ENCODE data around the gene KLHL4.
"Not testable (repeated sequence)": the region's sequence is repeated elsewhere in the genome, so short reads cannot be mapped to it uniquely, and the experiment has no call there.

KLHL4 gene, protein sequence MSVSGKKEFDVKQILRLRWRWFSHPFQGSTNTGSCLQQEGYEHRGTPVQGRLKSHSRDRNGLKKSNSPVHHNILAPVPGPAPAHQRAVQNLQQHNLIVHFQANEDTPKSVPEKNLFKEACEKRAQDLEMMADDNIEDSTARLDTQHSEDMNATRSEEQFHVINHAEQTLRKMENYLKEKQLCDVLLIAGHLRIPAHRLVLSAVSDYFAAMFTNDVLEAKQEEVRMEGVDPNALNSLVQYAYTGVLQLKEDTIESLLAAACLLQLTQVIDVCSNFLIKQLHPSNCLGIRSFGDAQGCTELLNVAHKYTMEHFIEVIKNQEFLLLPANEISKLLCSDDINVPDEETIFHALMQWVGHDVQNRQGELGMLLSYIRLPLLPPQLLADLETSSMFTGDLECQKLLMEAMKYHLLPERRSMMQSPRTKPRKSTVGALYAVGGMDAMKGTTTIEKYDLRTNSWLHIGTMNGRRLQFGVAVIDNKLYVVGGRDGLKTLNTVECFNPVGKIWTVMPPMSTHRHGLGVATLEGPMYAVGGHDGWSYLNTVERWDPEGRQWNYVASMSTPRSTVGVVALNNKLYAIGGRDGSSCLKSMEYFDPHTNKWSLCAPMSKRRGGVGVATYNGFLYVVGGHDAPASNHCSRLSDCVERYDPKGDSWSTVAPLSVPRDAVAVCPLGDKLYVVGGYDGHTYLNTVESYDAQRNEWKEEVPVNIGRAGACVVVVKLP

DNA sequence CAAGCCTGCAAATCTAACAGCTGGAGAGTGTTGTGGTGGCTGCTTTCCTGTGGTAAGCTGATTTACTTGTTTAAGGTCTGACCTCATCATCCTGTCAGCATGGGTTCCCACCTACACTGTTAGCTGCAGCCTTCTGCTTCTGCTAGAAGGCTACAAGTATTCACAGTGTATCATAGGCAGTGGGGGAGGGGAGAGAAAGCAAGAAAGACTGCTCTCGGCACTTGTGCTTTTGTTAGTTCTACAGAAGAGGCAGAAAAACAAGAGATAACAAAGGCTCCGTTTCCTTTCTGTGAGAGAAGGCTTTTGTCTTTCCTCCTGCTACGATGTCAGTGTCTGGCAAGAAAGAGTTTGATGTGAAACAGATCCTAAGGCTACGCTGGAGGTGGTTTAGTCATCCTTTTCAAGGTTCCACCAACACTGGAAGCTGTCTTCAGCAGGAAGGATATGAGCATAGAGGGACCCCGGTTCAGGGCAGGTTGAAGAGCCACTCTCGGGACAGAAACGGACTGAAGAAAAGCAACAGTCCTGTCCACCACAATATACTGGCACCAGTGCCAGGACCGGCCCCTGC is at the start of gene KLHL4:
TSS of gene KLHL4 (plus strand) at position 232 of the 571 bp plus-strand sequence. CDS start at position 324, 92 bp downstream.
- TF ChIP-seq POLR2AphosphoS5 (IDR thresholded peaks at IDR 0.05; ENCODE audit: borderline replicate concordance, low read depth, low read length), result no peak
- no peak for TF ChIP-seq FOXP2 (optimal IDR thresholded peaks at IDR 0.05; ENCODE audit: control extremely low read depth, extremely low read length, insufficient read depth)
- no peak for TF ChIP-seq EZH2 (IDR thresholded peaks at IDR 0.05)
- peak within 1 kb of the TSS; percentile 78 for H3K4me3 ChIP-seq
- no peak for DNase-seq (ENCODE audit: low read depth, low spot score)
- H3K27ac ChIP-seq, result no peak within 1 kb of the TSS
- H3K9ac ChIP-seq (ENCODE audit: insufficient read length), result peak within 1 kb of the TSS; percentile 20
- H3K36me3 ChIP-seq (ENCODE audit: insufficient read depth, low read length), result no peaks in the 10 kb centered on the region
- H3K9me3 ChIP-seq (ENCODE audit: low read depth, low read length), result no peaks in the 10 kb centered on the region

DNA sequence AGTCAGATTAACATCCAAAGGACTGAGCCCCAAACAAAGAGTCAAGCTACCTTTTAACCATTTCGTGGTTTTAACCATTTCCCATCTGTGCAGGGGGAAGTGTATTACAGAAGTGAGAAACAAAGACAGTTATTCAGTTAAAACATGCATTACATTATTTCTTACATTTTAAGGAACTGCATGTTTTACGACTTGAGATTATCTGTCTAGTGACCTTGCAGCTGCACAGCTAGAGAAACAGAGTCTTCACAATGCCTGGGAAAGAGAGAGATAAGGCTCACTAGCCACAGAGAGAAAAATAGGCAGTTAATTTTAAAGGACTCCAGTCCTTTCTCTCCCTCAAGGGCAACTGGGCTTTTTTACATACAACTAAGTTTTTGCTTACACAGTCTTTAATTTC is 48.7 kb upstream of the KLHL4 start:
- Histone ChIP-seq H3K36me3 (ENCODE audit: insufficient read depth, low read length) (no peaks in the 10 kb centered on the region), H3K4me3 (no peak overlapping the region), H3K27ac (no peak overlapping the region), H3K9ac (ENCODE audit: insufficient read length) (no peak overlapping the region), H3K9me3 (ENCODE audit: low read depth, low read length) (no peaks in the 10 kb centered on the region)
- no peak for DNase-seq (ENCODE audit: low read depth, low spot score)
- TF ChIP-seq EZH2 (IDR thresholded peaks at IDR 0.05) (no peak), FOXP2 (optimal IDR thresholded peaks at IDR 0.05; ENCODE audit: control extremely low read depth, extremely low read length, insufficient read depth) (no peak), POLR2AphosphoS5 (IDR thresholded peaks at IDR 0.05; ENCODE audit: borderline replicate concordance, low read depth, low read length) (no peak)

DNA sequence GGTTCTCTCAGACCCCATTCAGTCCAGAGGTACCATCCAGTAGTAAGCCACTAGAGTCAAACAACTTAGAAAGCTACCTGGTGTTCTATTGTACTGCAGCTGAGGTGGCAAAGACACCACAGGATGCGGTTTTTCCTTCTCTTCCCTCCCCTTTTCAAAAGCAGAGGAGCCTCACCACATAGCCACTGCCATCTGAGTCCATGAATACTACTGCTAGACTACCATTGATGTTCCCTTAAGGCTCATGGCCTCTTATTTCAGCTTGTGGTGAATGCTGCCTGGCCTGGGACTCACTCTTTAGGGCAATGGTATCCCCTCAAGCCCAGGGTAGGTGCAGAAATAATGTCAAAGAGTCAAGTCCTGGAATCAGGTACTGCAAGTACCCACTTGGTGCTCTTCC is 41.8 kb upstream of the KLHL4 start:
- Histone ChIP-seq H3K9ac (ENCODE audit: insufficient read length) (no peak overlapping the region), H3K4me3 (no peak overlapping the region), H3K27ac (no peak overlapping the region), H3K9me3 (ENCODE audit: low read depth, low read length) (no peaks in the 10 kb centered on the region), H3K36me3 (ENCODE audit: insufficient read depth, low read length) (no peaks in the 10 kb centered on the region)
- TF ChIP-seq EZH2 (IDR thresholded peaks at IDR 0.05), result no peak
- no peak for TF ChIP-seq FOXP2 (optimal IDR thresholded peaks at IDR 0.05; ENCODE audit: control extremely low read depth, extremely low read length, insufficient read depth)
- TF ChIP-seq POLR2AphosphoS5 (IDR thresholded peaks at IDR 0.05; ENCODE audit: borderline replicate concordance, low read depth, low read length), result no peak
- DNase-seq (ENCODE audit: low read depth, low spot score), result no peak

DNA sequence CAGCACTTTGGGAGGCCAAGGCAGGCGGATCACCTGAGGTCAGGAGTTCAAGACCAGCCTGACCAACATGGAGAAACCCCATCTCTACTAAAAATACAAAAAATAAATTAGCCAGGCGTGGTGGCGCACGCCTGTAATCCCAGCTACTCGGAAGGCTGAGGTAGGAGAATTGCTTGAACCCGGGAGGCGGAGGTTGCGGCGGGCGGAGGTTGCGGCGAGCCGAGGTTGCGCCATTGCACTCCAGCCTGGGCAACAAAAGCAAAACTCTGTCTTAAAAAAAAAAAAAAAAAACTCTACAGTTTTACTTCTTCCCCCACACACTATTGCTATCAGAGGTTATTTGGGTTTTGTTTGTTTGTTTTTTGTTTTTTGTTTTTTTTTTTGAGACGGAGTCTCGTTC is 38.9 kb upstream of the KLHL4 start:
- H3K36me3 ChIP-seq (ENCODE audit: insufficient read depth, low read length); H3K4me3 ChIP-seq; H3K9ac ChIP-seq (ENCODE audit: insufficient read length); H3K9me3 ChIP-seq (ENCODE audit: low read depth, low read length); H3K27ac ChIP-seq; DNase-seq (ENCODE audit: low read depth, low spot score): not testable (repeated sequence)

DNA sequence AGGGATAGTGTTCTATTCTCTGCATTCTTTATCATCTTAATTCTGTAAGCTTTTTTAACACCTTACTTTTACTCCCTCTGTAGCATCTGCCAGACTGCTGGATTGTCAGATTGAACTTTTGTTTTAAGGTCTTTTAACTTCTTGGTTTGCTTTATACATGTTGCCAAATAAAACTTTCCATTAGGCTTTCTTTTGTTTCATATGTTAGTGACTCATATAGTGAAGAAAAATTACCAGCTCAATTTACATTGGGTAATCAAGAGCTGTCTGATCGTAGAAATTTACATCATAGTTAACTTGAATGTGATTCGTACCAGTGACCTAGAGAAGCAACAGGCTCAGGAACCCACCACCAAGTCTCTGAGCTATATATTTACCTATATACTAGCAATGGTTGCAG is 28.5 kb upstream of the KLHL4 start:
- Histone ChIP-seq H3K9me3 (ENCODE audit: low read depth, low read length) (no peaks in the 10 kb centered on the region), H3K36me3 (ENCODE audit: insufficient read depth, low read length) (no peaks in the 10 kb centered on the region), H3K9ac (ENCODE audit: insufficient read length) (no peak overlapping the region), H3K4me3 (no peak overlapping the region), H3K27ac (no peak overlapping the region)
- no peak for TF ChIP-seq FOXP2 (optimal IDR thresholded peaks at IDR 0.05; ENCODE audit: control extremely low read depth, extremely low read length, insufficient read depth)
- no peak for TF ChIP-seq POLR2AphosphoS5 (IDR thresholded peaks at IDR 0.05; ENCODE audit: borderline replicate concordance, low read depth, low read length)
- TF ChIP-seq EZH2 (IDR thresholded peaks at IDR 0.05), result no peak
- DNase-seq (ENCODE audit: low read depth, low spot score), result no peak

DNA sequence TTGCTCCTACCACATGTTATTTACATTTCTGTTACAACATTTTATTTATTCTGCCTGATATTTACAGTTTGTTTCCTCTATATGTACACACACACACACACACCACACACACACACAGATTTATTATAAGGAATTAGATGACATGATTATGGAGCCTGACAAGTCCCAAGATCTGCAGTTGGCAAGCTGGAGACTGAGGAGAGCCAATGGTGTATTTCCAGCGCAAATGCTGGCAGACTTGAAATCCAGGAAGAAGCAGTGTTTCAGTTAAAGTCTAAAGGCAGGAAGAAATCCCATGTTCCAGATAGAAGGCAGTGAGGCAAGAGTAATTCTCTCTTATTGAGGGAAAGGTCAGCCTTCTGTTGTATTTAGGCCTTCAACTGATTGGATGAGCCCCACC is 1.8 kb upstream of the KLHL4 start:
- no peak for DNase-seq (ENCODE audit: low read depth, low spot score)
- H3K9ac ChIP-seq (ENCODE audit: insufficient read length), result no peak overlapping the region
- no peak for TF ChIP-seq EZH2 (IDR thresholded peaks at IDR 0.05)
- no peak for TF ChIP-seq POLR2AphosphoS5 (IDR thresholded peaks at IDR 0.05; ENCODE audit: borderline replicate concordance, low read depth, low read length)
- TF ChIP-seq FOXP2 (optimal IDR thresholded peaks at IDR 0.05; ENCODE audit: control extremely low read depth, extremely low read length, insufficient read depth), result no peak
- H3K4me3 ChIP-seq, result no peak overlapping the region
- no peaks in the 10 kb centered on the region for H3K9me3 ChIP-seq (ENCODE audit: low read depth, low read length)
- no peaks in the 10 kb centered on the region for H3K36me3 ChIP-seq (ENCODE audit: insufficient read depth, low read length)
- H3K27ac ChIP-seq, result no peak overlapping the region

DNA sequence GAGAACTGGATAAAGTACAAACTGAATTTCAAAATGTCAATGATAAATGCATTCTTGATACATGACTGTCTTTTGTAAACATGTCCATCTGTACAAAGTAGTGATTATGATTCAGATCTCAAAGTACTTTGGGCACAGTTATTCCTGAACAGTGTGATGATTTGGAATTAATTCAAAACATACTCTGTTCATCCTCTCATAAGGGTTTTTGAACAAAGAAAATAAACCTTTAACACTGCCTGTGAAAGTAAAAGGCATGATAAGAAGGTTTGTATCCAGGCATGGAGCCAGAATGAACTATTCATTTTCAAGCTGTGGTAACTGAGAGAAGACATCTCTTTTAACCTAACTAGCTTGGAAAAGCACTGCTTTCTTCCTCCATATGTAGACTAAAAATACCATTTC is 883 bp upstream of the KLHL4 start:
- no peak for TF ChIP-seq EZH2 (IDR thresholded peaks at IDR 0.05)
- no peak for TF ChIP-seq FOXP2 (optimal IDR thresholded peaks at IDR 0.05; ENCODE audit: control extremely low read depth, extremely low read length, insufficient read depth)
- no peak for TF ChIP-seq POLR2AphosphoS5 (IDR thresholded peaks at IDR 0.05; ENCODE audit: borderline replicate concordance, low read depth, low read length)
- Histone ChIP-seq H3K9ac (ENCODE audit: insufficient read length) (no peak overlapping the region), H3K36me3 (ENCODE audit: insufficient read depth, low read length) (no peaks in the 10 kb centered on the region), H3K27ac (no peak overlapping the region), H3K4me3 (no peak overlapping the region), H3K9me3 (ENCODE audit: low read depth, low read length) (no peaks in the 10 kb centered on the region)
- no peak for DNase-seq (ENCODE audit: low read depth, low spot score)

DNA sequence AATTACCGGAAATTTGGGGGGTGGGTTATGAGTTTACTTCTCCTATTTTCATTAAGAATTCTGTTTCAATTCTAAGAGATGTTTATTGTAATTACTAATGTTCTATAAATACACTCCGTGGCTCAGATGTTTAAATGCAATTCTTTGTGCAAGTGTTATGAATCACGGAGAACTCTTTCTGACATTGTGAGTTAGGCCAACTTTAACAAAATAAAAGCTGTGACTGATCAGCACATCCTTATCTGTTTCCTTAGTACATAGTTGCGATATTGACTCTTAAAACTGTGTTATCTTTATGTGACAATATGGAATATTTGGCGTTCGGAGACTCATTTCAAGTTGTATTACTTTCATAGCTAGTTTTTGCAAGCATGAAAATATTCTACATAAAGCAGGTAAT is 902 bp downstream of the KLHL4 start:
- Histone ChIP-seq H3K36me3 (ENCODE audit: insufficient read depth, low read length) (no peaks in the 10 kb centered on the region), H3K9ac (ENCODE audit: insufficient read length) (no peak overlapping the region)
- no peak for DNase-seq (ENCODE audit: low read depth, low spot score)

More for the DNA sequence above, 902 bp downstream of the KLHL4 start:
- Histone ChIP-seq H3K4me3 (peak overlapping the region; percentile 78), H3K9me3 (ENCODE audit: low read depth, low read length) (no peaks in the 10 kb centered on the region), H3K27ac (no peak overlapping the region)
- TF ChIP-seq FOXP2 (optimal IDR thresholded peaks at IDR 0.05; ENCODE audit: control extremely low read depth, extremely low read length, insufficient read depth) (no peak), POLR2AphosphoS5 (IDR thresholded peaks at IDR 0.05; ENCODE audit: borderline replicate concordance, low read depth, low read length) (no peak), EZH2 (IDR thresholded peaks at IDR 0.05) (no peak)
